ENCODE measurements around the gene CRTC3.
A peak's percentile ranks its signal among the peaks of the same experiment; 100 is the strongest.
"Not testable (repeated sequence)": the region's sequence is repeated elsewhere in the genome, so short reads cannot be mapped to it uniquely, and the experiment has no call there.

Gene CRTC3

DNA sequence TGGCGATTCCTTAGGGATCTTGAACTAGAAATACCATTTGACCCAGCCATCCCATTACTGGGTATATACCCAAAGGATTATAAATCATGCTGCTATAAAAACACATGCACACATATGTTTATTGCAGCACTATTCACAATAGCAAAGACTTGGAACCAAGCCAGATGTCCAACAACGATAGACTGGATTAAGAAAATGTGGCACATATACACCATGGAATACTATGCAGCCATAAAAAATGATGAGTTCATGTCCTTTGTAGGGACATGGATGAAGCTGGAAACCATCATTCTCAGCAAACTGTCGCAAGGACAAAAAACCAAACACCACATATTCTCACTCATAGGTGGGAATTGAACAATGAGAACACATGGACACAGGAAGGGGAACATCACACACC, 107.3 kb downstream of the CRTC3 start:
- H2AFZ ChIP-seq (ENCODE audit: low read length); H3K18ac ChIP-seq (ENCODE audit: low read length); H2BK15ac ChIP-seq (ENCODE audit: low read length); DNase-seq (ENCODE audit: low spot score); H2AK5ac ChIP-seq (ENCODE audit: low read depth, low read length); H2BK12ac ChIP-seq (ENCODE audit: low read length); H3K27me3 ChIP-seq (ENCODE audit: control insufficient read depth in 3 of 3, insufficient read depth in 3 of 3, low read depth in 1 of 3, low read length in 3 of 3); H3K4me2 ChIP-seq (ENCODE audit: insufficient read depth, low read length, poor library complexity, severe bottlenecking); H2BK5ac ChIP-seq (ENCODE audit: low read length); H3K4me3 ChIP-seq (ENCODE audit: low read length in 2 of 2); H3K9me3 ChIP-seq (replicated peaks in 1 of 2; ENCODE audit: control insufficient read depth in 2 of 2, insufficient read depth in 1 of 2, low read depth in 1 of 2, low read length in 2 of 2); H3K4me1 ChIP-seq (ENCODE audit: control insufficient read depth in 2 of 2, insufficient read depth in 1 of 2, low read depth in 1 of 2, low read length in 2 of 2); H3K79me1 ChIP-seq (ENCODE audit: low read depth, low read length); H3K23ac ChIP-seq (ENCODE audit: low read depth, low read length, poor library complexity); H3K14ac ChIP-seq (ENCODE audit: low read length); H4K91ac ChIP-seq (ENCODE audit: low read depth, low read length, poor library complexity); H3K27ac ChIP-seq (replicated peaks; ENCODE audit: low read length); H3K9ac ChIP-seq (ENCODE audit: low read depth, low read length, poor library complexity); H3K4ac ChIP-seq (ENCODE audit: low read length); H4K8ac ChIP-seq (ENCODE audit: low read depth, low read length); H2BK120ac ChIP-seq (ENCODE audit: low read depth, low read length): not testable (repeated sequence)
- WGBS, 2 donors (ENCODE audit: extremely low coverage in 2 of 2, insufficient read length in 2 of 2, insufficient replicate concordance in 1 of 2) = no CpG with 5 or more reads among the region's 3 CpGs
- peaks cover 2 to 65% of the 10 kb centered on the region in 2 donors for H3K36me3 ChIP-seq (replicated peaks in 1 of 2; ENCODE audit: control insufficient read depth in 2 of 2, insufficient read depth in 2 of 2, low read length in 2 of 2)

DNA sequence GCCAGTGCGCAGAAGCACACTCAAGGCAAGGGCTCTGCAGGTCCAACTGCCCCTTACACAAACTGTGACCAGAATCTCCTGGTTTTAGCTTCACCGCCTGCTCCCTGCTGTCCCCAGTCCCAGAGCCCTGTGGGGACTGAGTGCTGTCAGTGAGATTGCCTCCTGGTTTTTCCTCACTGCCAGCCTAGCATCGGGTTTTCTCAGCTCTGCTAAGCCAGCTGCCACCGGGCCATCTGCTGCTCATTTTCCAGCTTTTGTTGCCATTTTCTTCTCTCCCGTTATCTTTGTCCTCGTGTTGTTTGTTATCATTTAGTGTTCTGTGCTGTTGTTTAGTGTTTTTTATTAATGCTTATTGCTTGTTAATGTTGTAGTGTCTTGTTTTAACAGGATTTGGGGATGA, 108.0 kb downstream of the CRTC3 start:
- peak overlapping the region; percentile 27 for H3K18ac ChIP-seq (ENCODE audit: low read length)
- peak overlapping the region; percentile 10 for H3K27ac ChIP-seq (replicated peaks; ENCODE audit: low read length)
- peaks cover 0 to 7% of the 10 kb centered on the region in 2 donors for H3K4me1 ChIP-seq (ENCODE audit: control insufficient read depth in 2 of 2, insufficient read depth in 1 of 2, low read depth in 1 of 2, low read length in 2 of 2)
- no peak overlapping the region for H4K91ac ChIP-seq (ENCODE audit: low read depth, low read length, poor library complexity)
- no peak overlapping the region for H2BK15ac ChIP-seq (ENCODE audit: low read length)
- WGBS, 2 donors (ENCODE audit: extremely low coverage in 2 of 2, insufficient read length in 2 of 2, insufficient replicate concordance in 1 of 2) = no CpG with 5 or more reads among the region's 6 CpGs
- H2BK120ac ChIP-seq (ENCODE audit: low read depth, low read length) = no peak overlapping the region
- DNase-seq (ENCODE audit: low spot score) = no peak
- peaks cover 6 to 65% of the 10 kb centered on the region in 2 donors for H3K36me3 ChIP-seq (replicated peaks in 1 of 2; ENCODE audit: control insufficient read depth in 2 of 2, insufficient read depth in 2 of 2, low read length in 2 of 2)
- H3K79me1 ChIP-seq (ENCODE audit: low read depth, low read length) = no peaks in the 10 kb centered on the region
- H3K4me3 ChIP-seq (ENCODE audit: low read length in 2 of 2) = no peak overlapping the region
- H3K4ac ChIP-seq (ENCODE audit: low read length) = no peak overlapping the region
- H3K9me3 ChIP-seq (replicated peaks in 1 of 2; ENCODE audit: control insufficient read depth in 2 of 2, insufficient read depth in 1 of 2, low read depth in 1 of 2, low read length in 2 of 2) = peaks cover 0 to 3% of the 10 kb centered on the region in 2 donors
- H3K23ac ChIP-seq (ENCODE audit: low read depth, low read length, poor library complexity) = no peak overlapping the region
- no peaks in the 10 kb centered on the region for H3K27me3 ChIP-seq (ENCODE audit: control insufficient read depth in 3 of 3, insufficient read depth in 3 of 3, low read depth in 1 of 3, low read length in 3 of 3)
- no peak overlapping the region for H2BK5ac ChIP-seq (ENCODE audit: low read length)
- no peak overlapping the region for H3K9ac ChIP-seq (ENCODE audit: low read depth, low read length, poor library complexity)
- no peak overlapping the region for H4K8ac ChIP-seq (ENCODE audit: low read depth, low read length)
- H2BK12ac ChIP-seq (ENCODE audit: low read length) = no peak overlapping the region
- no peak overlapping the region for H2AK5ac ChIP-seq (ENCODE audit: low read depth, low read length)
- no peak overlapping the region for H2AFZ ChIP-seq (ENCODE audit: low read length)
- H3K4me2 ChIP-seq (ENCODE audit: insufficient read depth, low read length, poor library complexity, severe bottlenecking) = no peak overlapping the region
- no peak overlapping the region for H3K14ac ChIP-seq (ENCODE audit: low read length)

DNA sequence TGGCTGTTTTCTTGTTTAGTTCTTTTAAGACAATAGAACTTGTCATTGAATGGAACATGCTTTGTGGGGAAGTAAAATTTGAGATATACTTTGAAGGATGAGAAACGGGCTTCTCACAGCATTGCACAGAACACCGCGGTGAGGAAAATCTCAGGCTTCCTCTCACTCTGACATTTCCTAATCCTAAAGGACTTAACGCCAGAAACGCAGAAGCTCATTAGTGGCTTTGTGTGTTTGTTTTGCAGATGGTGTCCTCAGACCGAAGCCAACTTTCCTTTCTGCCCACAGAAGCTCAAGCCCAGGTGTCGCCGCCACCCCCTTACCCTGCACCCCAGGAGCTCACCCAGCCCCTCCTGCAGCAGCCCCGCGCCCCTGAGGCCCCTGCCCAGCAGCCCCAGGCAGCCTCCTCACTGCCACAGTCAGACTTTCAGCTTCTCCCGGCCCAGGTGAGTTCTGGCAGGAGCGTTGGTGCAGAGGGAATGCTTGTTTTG, 108.5 kb downstream of the CRTC3 start:
- Histone ChIP-seq H3K79me1 (ENCODE audit: low read depth, low read length) (no peaks in the 10 kb centered on the region), H3K4me2 (ENCODE audit: insufficient read depth, low read length, poor library complexity, severe bottlenecking) (no peak overlapping the region), H3K4me1 (ENCODE audit: control insufficient read depth in 2 of 2, insufficient read depth in 1 of 2, low read depth in 1 of 2, low read length in 2 of 2) (peaks cover 0 to 7% of the 10 kb centered on the region in 2 donors), H2BK12ac (ENCODE audit: low read length) (no peak overlapping the region), H3K4me3 (ENCODE audit: low read length in 2 of 2) (no peak overlapping the region), H2BK5ac (ENCODE audit: low read length) (no peak overlapping the region), H2BK15ac (ENCODE audit: low read length) (no peak overlapping the region), H3K9ac (ENCODE audit: low read depth, low read length, poor library complexity) (no peak overlapping the region), H3K14ac (ENCODE audit: low read length) (no peak overlapping the region), H3K4ac (ENCODE audit: low read length) (no peak overlapping the region), H2BK120ac (ENCODE audit: low read depth, low read length) (no peak overlapping the region), H2AFZ (ENCODE audit: low read length) (no peak overlapping the region), H4K8ac (ENCODE audit: low read depth, low read length) (no peak overlapping the region), H3K27me3 (ENCODE audit: control insufficient read depth in 3 of 3, insufficient read depth in 3 of 3, low read depth in 1 of 3, low read length in 3 of 3) (no peaks in the 10 kb centered on the region), H3K36me3 (replicated peaks in 1 of 2; ENCODE audit: control insufficient read depth in 2 of 2, insufficient read depth in 2 of 2, low read length in 2 of 2) (peaks cover 9 to 65% of the 10 kb centered on the region in 2 donors), H3K27ac (replicated peaks; ENCODE audit: low read length) (no peak overlapping the region), H4K91ac (ENCODE audit: low read depth, low read length, poor library complexity) (no peak overlapping the region), H2AK5ac (ENCODE audit: low read depth, low read length) (no peak overlapping the region), H3K18ac (ENCODE audit: low read length) (peak overlapping the region; percentile 79), H3K9me3 (replicated peaks in 1 of 2; ENCODE audit: control insufficient read depth in 2 of 2, insufficient read depth in 1 of 2, low read depth in 1 of 2, low read length in 2 of 2) (peaks cover 4 to 6% of the 10 kb centered on the region in 2 donors), H3K23ac (ENCODE audit: low read depth, low read length, poor library complexity) (no peak overlapping the region)
- DNase-seq (ENCODE audit: low spot score) = no peak
- WGBS, 2 donors (ENCODE audit: extremely low coverage in 2 of 2, insufficient read length in 2 of 2, insufficient replicate concordance in 1 of 2) = no CpG with 5 or more reads among the region's 12 CpGs

DNA sequence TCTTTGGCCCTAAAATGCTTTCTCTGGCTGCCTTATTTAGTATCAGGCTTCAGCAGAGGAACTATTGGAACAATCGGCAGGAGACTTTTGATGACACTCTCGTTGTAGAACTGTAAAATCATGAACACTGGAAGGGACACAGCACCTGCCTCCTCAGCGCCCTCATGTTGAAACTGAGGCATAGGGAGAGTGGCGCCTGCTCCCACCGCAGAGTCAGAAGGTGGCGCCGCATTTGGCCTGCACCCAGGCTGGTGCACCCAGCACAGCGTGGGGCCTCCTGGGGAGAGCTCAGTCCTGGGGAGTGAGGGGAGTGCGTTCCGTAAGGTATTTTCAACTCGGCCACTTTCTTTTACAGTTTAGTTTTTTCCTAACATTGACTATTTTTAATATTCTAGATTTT, 109.2 kb downstream of the CRTC3 start:
- no peak for DNase-seq (ENCODE audit: low spot score)
- Histone ChIP-seq H3K14ac (ENCODE audit: low read length) (no peak overlapping the region), H4K91ac (ENCODE audit: low read depth, low read length, poor library complexity) (no peak overlapping the region), H3K9ac (ENCODE audit: low read depth, low read length, poor library complexity) (no peak overlapping the region), H3K4me2 (ENCODE audit: insufficient read depth, low read length, poor library complexity, severe bottlenecking) (no peak overlapping the region), H2BK120ac (ENCODE audit: low read depth, low read length) (no peak overlapping the region), H3K23ac (ENCODE audit: low read depth, low read length, poor library complexity) (no peak overlapping the region), H3K4ac (ENCODE audit: low read length) (no peak overlapping the region), H2BK15ac (ENCODE audit: low read length) (no peak overlapping the region), H3K79me1 (ENCODE audit: low read depth, low read length) (no peaks in the 10 kb centered on the region), H2AK5ac (ENCODE audit: low read depth, low read length) (no peak overlapping the region), H2BK5ac (ENCODE audit: low read length) (no peak overlapping the region), H3K4me3 (ENCODE audit: low read length in 2 of 2) (no peak overlapping the region), H3K18ac (ENCODE audit: low read length) (no peak overlapping the region), H3K27me3 (ENCODE audit: control insufficient read depth in 3 of 3, insufficient read depth in 3 of 3, low read depth in 1 of 3, low read length in 3 of 3) (no peaks in the 10 kb centered on the region), H4K8ac (ENCODE audit: low read depth, low read length) (no peak overlapping the region), H3K9me3 (replicated peaks in 1 of 2; ENCODE audit: control insufficient read depth in 2 of 2, insufficient read depth in 1 of 2, low read depth in 1 of 2, low read length in 2 of 2) (peaks cover 6% of the 10 kb centered on the region in 2 donors), H2BK12ac (ENCODE audit: low read length) (no peak overlapping the region), H3K27ac (replicated peaks; ENCODE audit: low read length) (no peak overlapping the region), H3K4me1 (ENCODE audit: control insufficient read depth in 2 of 2, insufficient read depth in 1 of 2, low read depth in 1 of 2, low read length in 2 of 2) (peaks cover 0 to 7% of the 10 kb centered on the region in 2 donors), H3K36me3 (replicated peaks in 1 of 2; ENCODE audit: control insufficient read depth in 2 of 2, insufficient read depth in 2 of 2, low read length in 2 of 2) (peaks cover 9 to 62% of the 10 kb centered on the region in 2 donors), H2AFZ (ENCODE audit: low read length) (no peak overlapping the region)
- no CpG with 5 or more reads among the region's 11 CpGs for WGBS, 2 donors (ENCODE audit: extremely low coverage in 2 of 2, insufficient read length in 2 of 2, insufficient replicate concordance in 1 of 2)
